Breast epithelium (tissue), 4 donors: ENCODE results near the gene GPR137B. TPM values are rescaled to one million over a fixed set of nuclear protein-coding genes. Genes with fewer than 3 reads are reported as not detected.

Source experiments
- DNase-seq, 2 donors: peaks; one replicate each; pipeline ENCODE4 v3.0.0-alpha.2; 2019; ENCODE audit warnings: low spot score in 2 of 2
- H3K27ac ChIP-seq, 2 donors: fragments of 200-600 bp; sonication (generic) in 1 of 2; one replicate each; pipeline ENCODE4 v1.5.1; 2016 to 2019; ENCODE audit warnings: mild to moderate bottlenecking in 1 of 2
- H3K27me3 ChIP-seq, 2 donors: fragments of 200-600 bp; sonication (generic) in 1 of 2; one replicate each; pipeline versions ENCODE4 v1.5.1 to v1.6.0; 2017 to 2019; ENCODE audit warnings: control low read depth in 1 of 2, mild to moderate bottlenecking in 1 of 2
- H3K36me3 ChIP-seq: fragments of 200-600 bp; one replicate; pipeline ENCODE4 v1.5.1; 2019
- H3K4me1 ChIP-seq, 2 donors: fragments of 200-600 bp; sonication (generic); one replicate each; pipeline ENCODE4 v1.5.1; 2016 to 2019; ENCODE audit warnings: control low read depth in 1 of 2
- H3K4me3 ChIP-seq, 3 donors: fragments of 200-600 bp; sonication (generic); 1 replicate in 2 of 3; 2 replicates in 1 of 3; pipeline ENCODE4 v1.5.1; 2016 to 2019; ENCODE audit warnings: mild to moderate bottlenecking in 3 of 3, moderate library complexity in 2 of 3
- H3K9me3 ChIP-seq, 2 donors: fragments of 200-600 bp; sonication (generic) in 1 of 2; one replicate each; pipeline ENCODE4 v1.5.1; 2016 to 2019; ENCODE audit warnings: control low read depth in 1 of 2
- POLR2A ChIP-seq: fragments of 450-650 bp; IDR thresholded peaks from one replicate; pipeline ENCODE4 v1.6.1; 2016; ENCODE audit warnings: antibody characterized with exemption, mild to moderate bottlenecking, moderate library complexity
- POLR2AphosphoS5 ChIP-seq, 3 donors: sonication (generic); formaldehyde crosslinking; IDR thresholded peaks; one replicate each; pipeline ENCODE4 v1.6.1; 2017; ENCODE audit warnings: antibody characterized with exemption in 3 of 3
- intact Hi-C: fragments of 100-400 bp; cut with DNase I; formaldehyde crosslinking; loops from one replicate; pipeline ENCODE4 v1.15.1; 2023; ENCODE audit warnings: low total_unique reads
- total RNA-seq, 3 donors: library from RNA; depleted of rRNA; stranded (reverse); fragments of >200 nt; gene quantifications; one replicate each; pipeline ENCODE4 v1.1.0, GENCODE V29; 2016
- TF ChIP-seq, protein P1 (sequence below), 3 donors: fragments of 450-650 bp; IDR thresholded peaks; one replicate each; pipeline ENCODE4 v1.5.1; 2016 to 2017; ENCODE audit warnings: antibody characterized with exemption in 3 of 3, mild to moderate bottlenecking in 3 of 3, moderate library complexity in 3 of 3

Gene GPR137B
- total RNA-seq, 3 donors from 2014 or later = 24.1 to 29.6 (median 25.6) TPM

DNA sequence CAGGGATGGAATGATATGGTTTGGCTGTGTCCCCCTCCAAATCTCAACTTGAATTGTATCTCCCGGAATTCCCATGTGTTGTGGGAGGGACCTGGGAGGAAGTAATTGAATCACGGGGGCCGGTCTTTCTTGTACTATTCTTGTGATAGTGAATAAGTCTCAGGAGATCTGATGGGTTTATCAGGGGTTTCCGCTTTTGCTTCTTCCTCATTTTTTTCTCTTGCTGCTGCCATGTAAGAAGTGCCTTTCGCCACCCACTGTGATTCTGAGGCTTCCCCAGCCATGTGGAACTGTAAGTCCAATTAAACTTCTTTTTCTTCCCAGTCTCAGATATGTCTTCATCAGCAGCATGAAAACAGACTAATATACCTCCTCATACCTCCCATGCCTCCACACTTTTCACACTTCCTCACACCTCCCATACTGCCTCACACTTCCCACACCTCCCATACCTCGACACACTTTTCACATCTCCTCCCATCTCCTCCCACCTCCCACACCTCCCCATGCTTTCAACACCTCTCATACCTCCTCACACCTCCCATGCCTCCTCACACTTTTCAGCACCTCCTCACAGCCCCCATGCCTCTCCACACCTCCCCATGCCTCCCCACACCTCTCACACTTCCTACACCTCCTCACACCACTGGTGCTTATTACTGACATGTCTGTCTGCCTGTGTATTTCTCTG lies 21.3 kb downstream of the GPR137B start:
- no peak for DNase-seq
- intact Hi-C loops = no loop called here
- no peak overlapping the region for H3K4me3 ChIP-seq
- H3K27ac ChIP-seq = no peak overlapping the region
- H3K9me3 ChIP-seq = peaks cover 13 to 22% of the 10 kb centered on the region in 2 donors
- no peak for TF ChIP-seq POLR2A
- TF ChIP-seq, protein P1, sequence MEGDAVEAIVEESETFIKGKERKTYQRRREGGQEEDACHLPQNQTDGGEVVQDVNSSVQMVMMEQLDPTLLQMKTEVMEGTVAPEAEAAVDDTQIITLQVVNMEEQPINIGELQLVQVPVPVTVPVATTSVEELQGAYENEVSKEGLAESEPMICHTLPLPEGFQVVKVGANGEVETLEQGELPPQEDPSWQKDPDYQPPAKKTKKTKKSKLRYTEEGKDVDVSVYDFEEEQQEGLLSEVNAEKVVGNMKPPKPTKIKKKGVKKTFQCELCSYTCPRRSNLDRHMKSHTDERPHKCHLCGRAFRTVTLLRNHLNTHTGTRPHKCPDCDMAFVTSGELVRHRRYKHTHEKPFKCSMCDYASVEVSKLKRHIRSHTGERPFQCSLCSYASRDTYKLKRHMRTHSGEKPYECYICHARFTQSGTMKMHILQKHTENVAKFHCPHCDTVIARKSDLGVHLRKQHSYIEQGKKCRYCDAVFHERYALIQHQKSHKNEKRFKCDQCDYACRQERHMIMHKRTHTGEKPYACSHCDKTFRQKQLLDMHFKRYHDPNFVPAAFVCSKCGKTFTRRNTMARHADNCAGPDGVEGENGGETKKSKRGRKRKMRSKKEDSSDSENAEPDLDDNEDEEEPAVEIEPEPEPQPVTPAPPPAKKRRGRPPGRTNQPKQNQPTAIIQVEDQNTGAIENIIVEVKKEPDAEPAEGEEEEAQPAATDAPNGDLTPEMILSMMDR (IDR thresholded peaks at IDR 0.05) = no peak
- no peak for TF ChIP-seq POLR2AphosphoS5 (IDR thresholded peaks at IDR 0.05)
- no peaks in the 10 kb centered on the region for H3K36me3 ChIP-seq
- H3K27me3 ChIP-seq = no peaks in the 10 kb centered on the region
- no peaks in the 10 kb centered on the region for H3K4me1 ChIP-seq

DNA sequence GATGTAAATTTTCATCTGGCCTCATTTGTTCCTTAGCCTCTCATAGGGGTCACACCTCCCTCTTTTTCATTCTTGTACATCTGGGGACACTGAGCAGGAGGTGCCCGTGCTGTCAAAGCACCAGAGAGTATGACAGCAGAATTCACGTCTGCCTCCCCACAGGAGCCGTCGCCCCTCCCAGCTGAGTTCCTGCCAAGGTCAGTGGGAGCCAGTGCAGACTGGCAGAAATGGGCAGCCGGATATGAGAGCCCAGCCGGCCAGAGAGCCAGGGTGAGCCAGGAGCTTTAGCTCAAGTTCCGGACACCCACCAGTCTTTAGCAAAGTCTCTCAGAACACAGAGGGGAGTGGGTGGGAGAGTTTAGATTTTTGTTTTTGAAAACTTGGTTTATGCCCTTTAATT lies 21.9 kb downstream of the GPR137B start:
- Histone ChIP-seq H3K36me3 (no peaks in the 10 kb centered on the region), H3K27ac (no peak overlapping the region), H3K9me3 (peaks cover 13 to 22% of the 10 kb centered on the region in 2 donors), H3K27me3 (no peaks in the 10 kb centered on the region), H3K4me1 (no peaks in the 10 kb centered on the region), H3K4me3 (no peak overlapping the region)
- TF ChIP-seq POLR2A = no peak
- TF ChIP-seq, protein P1 (IDR thresholded peaks at IDR 0.05) = no peak
- no peak for TF ChIP-seq POLR2AphosphoS5 (IDR thresholded peaks at IDR 0.05)
- DNase-seq = no peak
- intact Hi-C loops = no loop called here

DNA sequence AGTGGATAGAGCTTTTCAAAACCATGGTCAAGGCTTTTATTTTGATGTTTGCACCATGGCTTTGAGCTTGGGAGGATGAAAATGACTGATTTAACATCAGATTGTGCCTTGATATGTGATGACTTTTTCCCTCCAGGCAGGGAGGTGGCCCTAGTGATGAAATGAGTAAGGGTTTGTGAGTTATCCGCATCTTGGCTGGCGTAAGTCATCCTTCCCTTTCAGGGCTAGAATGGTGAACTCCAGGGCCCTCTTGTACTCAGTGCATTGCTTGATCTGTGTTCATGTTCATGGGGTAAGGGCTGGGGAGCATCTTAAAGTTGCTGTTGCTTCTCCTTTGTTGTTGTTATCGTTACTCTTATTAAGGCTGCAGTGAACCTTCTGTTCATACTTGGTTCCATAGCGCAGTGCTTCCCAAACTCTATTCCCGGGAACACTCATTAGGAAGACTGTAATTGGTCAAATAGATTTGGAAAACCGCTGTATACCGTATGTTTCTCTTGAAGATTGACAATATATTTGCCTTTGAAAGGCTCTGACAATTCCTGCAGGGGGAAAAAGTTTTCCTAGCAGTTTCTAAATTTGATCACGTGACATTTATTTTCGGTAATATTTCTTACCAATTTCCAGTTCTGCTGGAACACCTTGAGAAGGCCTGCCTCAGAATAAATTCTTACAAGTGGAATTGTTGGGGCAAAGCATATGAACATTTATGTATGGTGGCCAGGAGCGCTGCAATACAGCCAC lies 23.1 kb downstream of the GPR137B start:
- intact Hi-C loops = no loop called here
- no peaks in the 10 kb centered on the region for H3K36me3 ChIP-seq
- no peak for DNase-seq
- TF ChIP-seq, protein P1 (IDR thresholded peaks at IDR 0.05) = no peak
- no peak overlapping the region for H3K4me3 ChIP-seq
- H3K4me1 ChIP-seq = no peaks in the 10 kb centered on the region
- H3K27me3 ChIP-seq = no peaks in the 10 kb centered on the region
- peaks cover 13 to 17% of the 10 kb centered on the region in 2 donors for H3K9me3 ChIP-seq
- no peak overlapping the region for H3K27ac ChIP-seq

DNA sequence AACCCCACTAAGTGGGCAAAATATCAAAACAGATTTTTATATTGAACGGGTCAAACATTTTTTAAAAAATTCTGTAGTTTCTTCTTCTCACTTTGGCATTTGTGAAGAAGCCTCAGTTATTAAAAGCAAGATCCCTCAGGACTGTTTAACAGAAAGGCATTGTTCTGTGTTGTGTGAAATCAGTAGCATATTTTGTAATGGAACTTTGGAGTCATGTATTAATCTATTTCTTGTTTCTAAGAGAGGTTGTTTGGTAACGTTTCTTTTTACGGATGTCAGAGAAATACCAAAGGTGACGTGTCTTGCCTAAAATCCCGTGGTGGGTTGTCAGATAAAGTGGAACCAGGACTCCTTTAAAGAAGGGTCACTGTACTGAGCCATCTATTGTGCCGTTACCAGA lies 23.7 kb downstream of the GPR137B start:
- intact Hi-C loops = no loop called here
- Histone ChIP-seq H3K27me3 (no peaks in the 10 kb centered on the region), H3K27ac (no peak overlapping the region), H3K9me3 (peaks cover 11% of the 10 kb centered on the region in 2 donors), H3K4me1 (no peaks in the 10 kb centered on the region), H3K4me3 (no peak overlapping the region), H3K36me3 (no peaks in the 10 kb centered on the region)
- no peak for DNase-seq
- no peak for TF ChIP-seq POLR2A
- no peak for TF ChIP-seq POLR2AphosphoS5 (IDR thresholded peaks at IDR 0.05)
- TF ChIP-seq, protein P1 (IDR thresholded peaks at IDR 0.05) = no peak

DNA sequence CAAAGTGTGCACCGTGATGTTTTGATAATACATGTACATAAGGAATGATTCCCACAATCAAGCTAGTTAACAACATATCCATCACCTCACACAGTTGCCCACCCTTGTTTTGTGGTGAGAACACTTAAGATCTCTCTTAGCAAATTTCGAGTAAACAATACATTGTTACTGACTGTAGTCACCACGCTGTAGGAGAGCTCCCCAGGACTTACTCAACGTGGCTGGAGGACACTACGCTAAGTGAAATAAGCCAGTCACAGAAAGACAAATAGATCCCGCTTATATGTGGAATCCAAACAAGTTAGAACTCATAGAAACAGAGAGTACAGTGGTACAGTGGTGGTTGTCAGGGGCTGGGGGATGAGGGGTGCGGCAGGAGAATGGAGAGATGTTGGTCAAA lies 24.8 kb downstream of the GPR137B start:
- H3K4me3 ChIP-seq = no peak overlapping the region
- no peaks in the 10 kb centered on the region for H3K27me3 ChIP-seq
- TF ChIP-seq POLR2A = no peak
- no peak for TF ChIP-seq POLR2AphosphoS5 (IDR thresholded peaks at IDR 0.05)
- TF ChIP-seq, protein P1 (IDR thresholded peaks at IDR 0.05) = no peak
- DNase-seq = no peak
- no peaks in the 10 kb centered on the region for H3K4me1 ChIP-seq
- intact Hi-C loops = no loop called here
- H3K27ac ChIP-seq = no peak overlapping the region
- H3K9me3 ChIP-seq = peaks cover under 1% of the 10 kb centered on the region in 2 donors
- no peaks in the 10 kb centered on the region for H3K36me3 ChIP-seq
